Liver (tissue), 9 donors: ENCODE results near the gene GLB1L2. TPM values are rescaled to one million over a fixed set of nuclear protein-coding genes. Genes with fewer than 3 reads are reported as not detected.

Source experiments
- DNase-seq: peaks from one replicate; pipeline ENCODE4 v3.0.0-alpha.2; 2017; ENCODE audit warnings: low spot score
- H3K27ac ChIP-seq, 2 donors: one replicate each; pipeline ENCODE4 v1.7.0; 2013; ENCODE audit warnings: inconsistent platforms in 2 of 2, low read length in 2 of 2, control low read depth in 1 of 2, low read depth in 1 of 2, mild to moderate bottlenecking in 1 of 2
- H3K27me3 ChIP-seq, 4 donors: one replicate each; pipeline versions ENCODE4 v1.6.1 to v1.7.0; 2013; ENCODE audit warnings: low read length in 3 of 4, inconsistent platforms in 1 of 4, mild to moderate bottlenecking in 1 of 4, moderate library complexity in 1 of 4; ENCODE audit not compliant: control insufficient read depth in 4 of 4, insufficient read depth in 4 of 4
- H3K36me3 ChIP-seq, 4 donors: one replicate each; pipeline versions ENCODE4 v1.6.1 to v1.7.0; 2013; ENCODE audit warnings: low read length in 3 of 4, mild to moderate bottlenecking in 3 of 4, low read depth in 1 of 4, moderate library complexity in 1 of 4; ENCODE audit not compliant: control insufficient read depth in 4 of 4, insufficient read depth in 3 of 4
- H3K4me1 ChIP-seq, 4 donors: one replicate each; pipeline versions ENCODE4 v1.6.1 to v1.7.0; 2013; ENCODE audit warnings: low read length in 3 of 4, mild to moderate bottlenecking in 3 of 4, moderate library complexity in 1 of 4; ENCODE audit not compliant: control insufficient read depth in 4 of 4, insufficient read depth in 4 of 4
- H3K4me3 ChIP-seq, 3 donors: one replicate each; pipeline versions ENCODE4 v1.6.1 to v1.7.0; 2013; ENCODE audit warnings: low read length in 3 of 3, control low read depth in 1 of 3, low read depth in 1 of 3, mild to moderate bottlenecking in 1 of 3
- H3K9ac ChIP-seq, 2 donors: one replicate each; pipeline ENCODE4 v1.7.0; 2013; ENCODE audit warnings: low read length in 2 of 2, mild to moderate bottlenecking in 2 of 2, moderate library complexity in 2 of 2, control low read depth in 1 of 2, low read depth in 1 of 2
- H3K9me3 ChIP-seq, 4 donors: one replicate each; pipeline versions ENCODE4 v1.6.1 to v1.7.0; 2013; ENCODE audit warnings: low read length in 3 of 4; ENCODE audit not compliant: control insufficient read depth in 4 of 4
- EGR1 ChIP-seq, 2 donors: IDR thresholded peaks; 2 replicates each; pipeline ENCODE4 v1.6.1; 2016 to 2018; ENCODE audit warnings: antibody characterized with exemption in 2 of 2, low read depth in 2 of 2
- FOXA1 ChIP-seq: IDR thresholded peaks from 2 replicates; pipeline ENCODE4 v1.6.1; 2016; ENCODE audit warnings: antibody characterized with exemption
- FOXA2 ChIP-seq: IDR thresholded peaks from 2 replicates; pipeline ENCODE4 v1.6.1; 2016; ENCODE audit warnings: antibody characterized with exemption
- GABPA ChIP-seq, 2 donors: IDR thresholded peaks in 1 of 2; conservative IDR thresholded peaks in 1 of 2; 2 replicates each; pipeline ENCODE4 v1.6.1; 2016; ENCODE audit warnings: antibody characterized with exemption in 2 of 2, mild to moderate bottlenecking in 1 of 2, moderate library complexity in 1 of 2
- HNF4A ChIP-seq, 2 donors: conservative IDR thresholded peaks; 2 replicates each; pipeline ENCODE4 v1.6.1; 2016; ENCODE audit warnings: antibody characterized with exemption in 2 of 2, mild to moderate bottlenecking in 2 of 2
- HNF4G ChIP-seq: IDR thresholded peaks from 2 replicates; pipeline ENCODE4 v1.6.1; 2016; ENCODE audit warnings: antibody characterized with exemption
- NR2F2 ChIP-seq: IDR thresholded peaks from 2 replicates; pipeline ENCODE4 v1.6.1; 2016; ENCODE audit warnings: antibody characterized with exemption
- RAD21 ChIP-seq, 2 donors: IDR thresholded peaks; 2 replicates each; pipeline ENCODE4 v1.6.1; 2016; ENCODE audit warnings: antibody characterized with exemption in 2 of 2, mild to moderate bottlenecking in 2 of 2
- RXRA ChIP-seq, 2 donors: IDR thresholded peaks; 2 replicates each; pipeline ENCODE4 v1.6.1; 2017 to 2018; ENCODE audit warnings: antibody characterized with exemption in 2 of 2, mild to moderate bottlenecking in 1 of 2
- SP1 ChIP-seq: IDR thresholded peaks from 2 replicates; pipeline ENCODE4 v1.6.1; 2018; ENCODE audit warnings: antibody characterized with exemption, mild to moderate bottlenecking
- TAF1 ChIP-seq: conservative IDR thresholded peaks from 2 replicates; pipeline ENCODE4 v1.6.1; 2016; ENCODE audit warnings: antibody characterized with exemption, mild to moderate bottlenecking
- YY1 ChIP-seq: IDR thresholded peaks from 2 replicates; pipeline ENCODE4 v1.6.1; 2016; ENCODE audit warnings: antibody characterized with exemption, mild to moderate bottlenecking
- WGBS: extraction: QIAGEN DNeasy Blood & Tissue Kit; methylation state at CpG from one replicate; pipeline ENCODE4 v1.1.7; 2013; 5-methylcytosine and 5-hydroxymethylcytosine counted together
- polyA plus RNA-seq, 2 donors: library from polyadenylated mRNA; stranded (reverse) in 1 of 2; unstranded in 1 of 2; fragments of 200-250 nt in 1 of 2; fragments of >200 nt in 1 of 2; fragmentation: Nextera tagmentation in 1 of 2; extraction: Ambion mirVana in 1 of 2; gene quantifications; one replicate each; pipeline versions ENCODE4 v1.2.1 to v1.2.3, GENCODE V29; 2013 to 2015
- total RNA-seq, 2 donors: library from RNA; depleted of rRNA; stranded (reverse); fragments of >200 nt; gene quantifications; one replicate each; pipeline ENCODE4 v1.2.3, GENCODE V29; 2014
- TF ChIP-seq, protein P1 (sequence below): fragments of 150-350 bp; IDR thresholded peaks from 2 replicates; pipeline ENCODE4 v1.5.1; 2017; ENCODE audit warnings: improper control_type of control experiment, low read depth, low read length; ENCODE audit not compliant: missing input control
- TF ChIP-seq, protein P2 (sequence below): IDR thresholded peaks from 2 replicates; pipeline ENCODE4 v1.6.1; 2016; ENCODE audit warnings: antibody characterized with exemption
- TF ChIP-seq, protein P3 (sequence below): IDR thresholded peaks from 2 replicates; pipeline ENCODE4 v1.6.1; 2016; ENCODE audit warnings: antibody characterized with exemption, mild to moderate bottlenecking
- TF ChIP-seq, protein P4 (sequence below): IDR thresholded peaks from 2 replicates; pipeline ENCODE4 v1.6.1; 2016; ENCODE audit warnings: antibody characterized with exemption
- donor health status: healthy.
- donor health status: healthy.
- donor health status: healthy.
- donor health status: healthy.
- donor health status: healthy.

GLB1L2 gene
- total and polyA plus RNA-seq, 4 donors = 0.23 to 0.50 (median 0.42) TPM

DNA sequence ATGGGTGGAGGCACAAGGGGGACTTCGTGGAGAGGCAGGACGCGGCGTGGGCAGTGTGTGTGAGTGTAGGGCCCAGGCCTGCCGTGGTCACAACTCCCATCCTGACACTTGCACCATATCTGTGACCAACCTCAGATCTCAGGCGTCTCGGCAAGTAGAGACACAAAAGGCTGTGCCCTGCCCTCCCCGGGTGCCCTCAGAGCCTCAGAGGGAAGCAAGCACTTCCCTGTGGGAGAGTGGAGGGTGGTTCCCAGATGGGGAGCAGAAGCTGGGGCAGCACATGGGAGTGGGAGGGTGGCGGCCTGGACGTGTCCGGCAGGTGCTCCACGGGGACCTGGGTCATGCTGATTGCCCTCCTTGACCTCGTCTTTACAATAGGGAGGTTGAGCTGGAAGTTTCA lies 59.9 kb downstream of the GLB1L2 start:
- no peak for DNase-seq
- TF ChIP-seq EGR1 (IDR thresholded peaks at IDR 0.05; ENCODE audit: low read depth in 2 of 2) (no peak), FOXA2 (no peak), HNF4G (no peak), YY1 (no peak), RXRA (IDR thresholded peaks at IDR 0.05) (no peak), TAF1 (no peak), FOXA1 (no peak), NR2F2 (no peak), HNF4A (conservative IDR thresholded peaks at IDR 0.05) (no peak)
- TF ChIP-seq, protein P1, sequence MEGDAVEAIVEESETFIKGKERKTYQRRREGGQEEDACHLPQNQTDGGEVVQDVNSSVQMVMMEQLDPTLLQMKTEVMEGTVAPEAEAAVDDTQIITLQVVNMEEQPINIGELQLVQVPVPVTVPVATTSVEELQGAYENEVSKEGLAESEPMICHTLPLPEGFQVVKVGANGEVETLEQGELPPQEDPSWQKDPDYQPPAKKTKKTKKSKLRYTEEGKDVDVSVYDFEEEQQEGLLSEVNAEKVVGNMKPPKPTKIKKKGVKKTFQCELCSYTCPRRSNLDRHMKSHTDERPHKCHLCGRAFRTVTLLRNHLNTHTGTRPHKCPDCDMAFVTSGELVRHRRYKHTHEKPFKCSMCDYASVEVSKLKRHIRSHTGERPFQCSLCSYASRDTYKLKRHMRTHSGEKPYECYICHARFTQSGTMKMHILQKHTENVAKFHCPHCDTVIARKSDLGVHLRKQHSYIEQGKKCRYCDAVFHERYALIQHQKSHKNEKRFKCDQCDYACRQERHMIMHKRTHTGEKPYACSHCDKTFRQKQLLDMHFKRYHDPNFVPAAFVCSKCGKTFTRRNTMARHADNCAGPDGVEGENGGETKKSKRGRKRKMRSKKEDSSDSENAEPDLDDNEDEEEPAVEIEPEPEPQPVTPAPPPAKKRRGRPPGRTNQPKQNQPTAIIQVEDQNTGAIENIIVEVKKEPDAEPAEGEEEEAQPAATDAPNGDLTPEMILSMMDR = no peak
- TF ChIP-seq, protein P2, sequence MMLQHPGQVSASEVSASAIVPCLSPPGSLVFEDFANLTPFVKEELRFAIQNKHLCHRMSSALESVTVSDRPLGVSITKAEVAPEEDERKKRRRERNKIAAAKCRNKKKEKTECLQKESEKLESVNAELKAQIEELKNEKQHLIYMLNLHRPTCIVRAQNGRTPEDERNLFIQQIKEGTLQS = no peak
- TF ChIP-seq, protein P3, sequence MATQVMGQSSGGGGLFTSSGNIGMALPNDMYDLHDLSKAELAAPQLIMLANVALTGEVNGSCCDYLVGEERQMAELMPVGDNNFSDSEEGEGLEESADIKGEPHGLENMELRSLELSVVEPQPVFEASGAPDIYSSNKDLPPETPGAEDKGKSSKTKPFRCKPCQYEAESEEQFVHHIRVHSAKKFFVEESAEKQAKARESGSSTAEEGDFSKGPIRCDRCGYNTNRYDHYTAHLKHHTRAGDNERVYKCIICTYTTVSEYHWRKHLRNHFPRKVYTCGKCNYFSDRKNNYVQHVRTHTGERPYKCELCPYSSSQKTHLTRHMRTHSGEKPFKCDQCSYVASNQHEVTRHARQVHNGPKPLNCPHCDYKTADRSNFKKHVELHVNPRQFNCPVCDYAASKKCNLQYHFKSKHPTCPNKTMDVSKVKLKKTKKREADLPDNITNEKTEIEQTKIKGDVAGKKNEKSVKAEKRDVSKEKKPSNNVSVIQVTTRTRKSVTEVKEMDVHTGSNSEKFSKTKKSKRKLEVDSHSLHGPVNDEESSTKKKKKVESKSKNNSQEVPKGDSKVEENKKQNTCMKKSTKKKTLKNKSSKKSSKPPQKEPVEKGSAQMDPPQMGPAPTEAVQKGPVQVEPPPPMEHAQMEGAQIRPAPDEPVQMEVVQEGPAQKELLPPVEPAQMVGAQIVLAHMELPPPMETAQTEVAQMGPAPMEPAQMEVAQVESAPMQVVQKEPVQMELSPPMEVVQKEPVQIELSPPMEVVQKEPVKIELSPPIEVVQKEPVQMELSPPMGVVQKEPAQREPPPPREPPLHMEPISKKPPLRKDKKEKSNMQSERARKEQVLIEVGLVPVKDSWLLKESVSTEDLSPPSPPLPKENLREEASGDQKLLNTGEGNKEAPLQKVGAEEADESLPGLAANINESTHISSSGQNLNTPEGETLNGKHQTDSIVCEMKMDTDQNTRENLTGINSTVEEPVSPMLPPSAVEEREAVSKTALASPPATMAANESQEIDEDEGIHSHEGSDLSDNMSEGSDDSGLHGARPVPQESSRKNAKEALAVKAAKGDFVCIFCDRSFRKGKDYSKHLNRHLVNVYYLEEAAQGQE = no peak
- no peaks in the 10 kb centered on the region for H3K9me3 ChIP-seq

DNA sequence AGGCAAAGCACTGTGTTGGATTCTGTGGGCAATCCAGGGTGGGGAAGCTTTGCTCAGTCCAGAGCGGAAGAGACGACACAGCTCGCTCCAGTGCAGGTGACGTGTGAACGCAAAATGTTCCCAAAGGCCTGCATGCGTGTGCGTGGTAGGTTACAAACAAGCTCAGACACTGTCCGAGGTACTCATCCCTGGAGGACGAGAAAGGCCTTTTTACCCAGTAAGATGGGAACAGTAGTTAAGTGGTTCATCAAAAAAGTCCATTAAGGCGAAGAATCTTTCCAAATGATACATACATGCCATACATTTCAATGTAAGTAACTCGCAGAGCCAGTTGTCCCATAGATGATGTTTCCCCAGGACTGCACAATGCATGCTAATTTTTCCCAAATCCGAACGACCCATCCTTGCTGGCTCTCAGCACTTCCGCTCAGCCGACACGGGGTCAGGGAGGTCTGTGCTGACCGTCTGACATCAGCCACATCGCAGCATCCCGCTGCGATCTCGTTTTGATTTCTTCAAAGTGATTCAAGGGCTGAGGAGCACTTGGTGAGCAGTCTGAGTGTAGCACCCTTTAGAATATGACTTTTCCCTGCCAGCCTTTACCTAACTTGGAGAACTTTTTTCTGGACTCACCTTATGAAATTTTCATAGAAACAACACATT lies 61.3 kb downstream of the GLB1L2 start:
- TF ChIP-seq SP1 (no peak), FOXA2 (no peak), RAD21 (IDR thresholded peaks at IDR 0.05) (no peak), HNF4G (no peak), GABPA (IDR thresholded peaks at IDR 0.05 in 1 of 2, conservative IDR thresholded peaks at IDR 0.05 in 1 of 2) (no peak), RXRA (IDR thresholded peaks at IDR 0.05) (no peak), YY1 (no peak), TAF1 (no peak), EGR1 (IDR thresholded peaks at IDR 0.05; ENCODE audit: low read depth in 2 of 2) (no peak), FOXA1 (no peak), HNF4A (conservative IDR thresholded peaks at IDR 0.05) (no peak)
- TF ChIP-seq, protein P3 = no peak
- TF ChIP-seq, protein P1 = no peak
- TF ChIP-seq, protein P4, sequence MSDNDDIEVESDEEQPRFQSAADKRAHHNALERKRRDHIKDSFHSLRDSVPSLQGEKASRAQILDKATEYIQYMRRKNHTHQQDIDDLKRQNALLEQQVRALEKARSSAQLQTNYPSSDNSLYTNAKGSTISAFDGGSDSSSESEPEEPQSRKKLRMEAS = no peak
- TF ChIP-seq, protein P2 = no peak
- Histone ChIP-seq H3K36me3 (peaks cover 0 to 7% (median 0%) of the 10 kb centered on the region in 4 donors), H3K27ac (no peak overlapping the region), H3K4me3 (no peak overlapping the region), H3K9ac (no peak overlapping the region), H3K27me3 (no peaks in the 10 kb centered on the region), H3K9me3 (no peaks in the 10 kb centered on the region), H3K4me1 (peaks cover 0 to 14% (median 8%) of the 10 kb centered on the region in 4 donors)
- DNase-seq = no peak
- WGBS = 90% methylated on average over 21 of the region's 21 CpGs

More for the DNA sequence above, 59.9 kb downstream of the GLB1L2 start:
- Histone ChIP-seq H3K27ac (no peak overlapping the region), H3K4me1 (peaks cover 0 to 8% (median 2%) of the 10 kb centered on the region in 4 donors), H3K9ac (no peak overlapping the region), H3K27me3 (no peaks in the 10 kb centered on the region), H3K36me3 (peaks cover 0 to 7% (median 0%) of the 10 kb centered on the region in 4 donors), H3K4me3 (no peak overlapping the region)
- 91% methylated on average over 13 of the region's 13 CpGs for WGBS
